Measurements from ENCODE around the gene LHFPL3.
"Not testable (repeated sequence)": the region's sequence is repeated elsewhere in the genome, so short reads cannot be mapped to it uniquely, and the experiment has no call there.

The LHFPL3 gene

DNA sequence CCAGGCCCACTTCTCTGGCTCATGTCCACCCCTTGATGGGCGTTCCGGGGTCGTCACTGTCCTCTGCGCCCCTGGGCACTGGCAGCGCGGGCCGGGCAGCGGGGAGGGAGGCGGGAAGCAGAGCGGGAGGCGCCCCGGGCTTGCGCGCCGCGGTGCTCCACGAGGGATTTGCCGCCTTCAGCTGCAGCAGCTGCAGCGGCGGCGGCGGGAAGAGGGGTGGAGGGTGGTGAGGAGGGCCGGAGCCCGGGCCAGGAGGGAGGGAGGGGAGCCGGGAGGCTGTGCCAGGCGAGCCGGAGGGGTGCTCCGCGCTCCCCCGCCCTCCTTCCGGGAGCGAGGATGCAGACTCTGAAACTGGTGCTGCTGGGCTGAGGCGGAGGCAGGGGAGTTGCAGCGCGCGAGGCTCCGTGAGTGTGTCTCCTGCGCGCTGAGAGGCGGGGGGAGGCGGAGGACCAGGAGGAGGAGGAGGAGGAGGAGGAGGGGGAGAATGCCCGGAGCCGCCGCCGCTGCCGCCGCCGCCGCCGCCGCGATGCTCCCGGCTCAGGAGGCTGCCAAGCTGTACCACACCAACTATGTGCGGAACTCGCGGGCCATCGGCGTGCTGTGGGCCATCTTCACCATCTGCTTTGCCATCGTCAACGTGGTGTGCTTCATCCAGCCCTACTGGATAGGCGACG is at the start of gene LHFPL3:
LHFPL3 (plus strand) TSS at position 308 of the 674 bp plus-strand sequence.
- no peak for FAIRE-seq

DNA sequence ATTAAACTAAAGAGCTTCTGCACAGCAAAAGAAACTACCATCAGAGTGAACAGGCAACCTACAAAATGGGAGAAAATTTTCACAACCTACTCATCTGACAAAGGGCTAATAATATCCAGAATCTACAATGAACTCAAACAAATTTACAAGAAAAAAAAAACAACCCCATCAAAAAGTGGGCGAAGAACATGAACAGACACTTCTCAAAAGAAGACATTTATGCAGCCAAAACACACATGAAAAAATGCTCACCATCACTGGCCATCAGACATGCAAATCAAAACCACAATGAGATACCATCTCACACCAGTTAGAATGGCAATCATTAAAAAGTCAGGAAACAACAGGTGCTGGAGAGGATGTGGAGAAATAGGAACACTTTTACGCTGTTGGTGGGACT is 46.7 kb upstream of the LHFPL3 start:
- FAIRE-seq: not testable (repeated sequence)

DNA sequence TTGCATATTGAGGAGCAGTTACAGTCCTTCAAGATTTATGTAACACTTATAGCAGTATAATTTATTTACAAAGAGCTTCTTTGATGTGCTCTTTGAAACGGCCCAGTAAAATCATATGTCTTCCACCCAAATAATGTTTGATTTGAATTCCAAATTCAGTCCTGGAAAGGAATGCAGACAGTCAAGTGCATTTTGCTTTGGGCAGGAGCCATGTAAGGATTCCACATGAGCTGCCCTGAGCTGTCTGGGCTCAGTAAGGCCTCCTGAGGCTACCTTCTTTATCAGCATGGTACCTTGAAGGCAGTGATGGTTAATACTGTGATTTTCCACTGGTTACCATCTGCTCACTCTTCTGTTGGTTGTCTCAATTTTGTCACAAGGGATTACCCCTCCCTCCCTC is 41.6 kb upstream of the LHFPL3 start:
- FAIRE-seq: no peak

DNA sequence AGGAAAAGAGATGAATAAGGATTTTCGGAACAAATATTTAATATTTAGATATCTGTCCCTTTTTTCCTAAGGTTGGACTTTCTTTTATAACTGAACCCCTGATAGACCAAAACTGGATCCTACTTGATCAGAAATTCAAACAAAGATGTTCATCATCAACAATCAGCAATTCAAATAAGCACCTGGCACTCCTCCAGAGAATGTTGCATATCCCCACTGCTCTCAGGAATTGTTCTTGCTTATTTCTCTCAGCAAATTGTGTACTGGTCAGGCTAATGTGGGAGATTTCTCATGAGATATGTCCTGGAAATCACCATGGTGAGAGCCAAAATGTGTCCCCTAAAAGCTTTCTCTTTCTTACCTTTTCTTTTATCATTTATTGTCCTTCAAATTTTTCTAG is 40.3 kb upstream of the LHFPL3 start:
- no peak for FAIRE-seq

DNA sequence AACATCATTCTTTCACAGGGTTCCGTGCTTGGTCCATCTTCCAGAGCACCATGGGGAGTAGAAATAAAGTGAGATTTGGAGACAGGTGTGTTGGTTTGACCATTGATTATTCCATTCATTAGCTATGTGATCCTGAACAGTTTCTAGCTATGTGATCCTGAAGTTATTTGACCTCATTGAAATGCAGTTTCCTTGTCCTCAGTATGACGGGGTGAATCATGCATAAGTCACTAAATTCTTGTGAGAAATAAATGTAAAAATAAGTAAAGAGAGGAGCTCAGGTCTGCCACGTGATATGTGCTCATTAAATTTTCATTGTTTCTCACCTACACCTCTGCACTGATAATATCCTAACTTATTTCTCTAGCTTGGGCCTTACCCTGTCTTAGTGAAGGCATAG is 34.1 kb upstream of the LHFPL3 start:
- FAIRE-seq: no peak

DNA sequence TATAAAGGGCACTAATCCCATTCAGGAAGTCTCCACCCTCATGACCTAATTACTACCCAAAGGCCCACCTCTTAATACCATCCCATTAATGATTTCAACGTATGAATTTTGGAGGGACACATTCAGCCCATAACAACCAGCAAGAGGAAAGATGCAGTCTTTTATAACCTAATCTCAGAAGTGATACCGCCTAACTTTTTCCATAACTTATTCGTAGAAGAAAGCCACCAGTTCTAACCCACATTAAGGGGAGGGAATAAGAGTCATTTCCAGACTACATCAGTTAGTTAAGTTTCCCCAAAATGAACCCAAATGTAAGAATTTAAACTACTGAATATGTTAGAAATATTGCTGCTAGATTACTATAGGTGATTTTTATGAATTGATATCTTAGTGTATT is 32.1 kb upstream of the LHFPL3 start:
- FAIRE-seq: no peak

DNA sequence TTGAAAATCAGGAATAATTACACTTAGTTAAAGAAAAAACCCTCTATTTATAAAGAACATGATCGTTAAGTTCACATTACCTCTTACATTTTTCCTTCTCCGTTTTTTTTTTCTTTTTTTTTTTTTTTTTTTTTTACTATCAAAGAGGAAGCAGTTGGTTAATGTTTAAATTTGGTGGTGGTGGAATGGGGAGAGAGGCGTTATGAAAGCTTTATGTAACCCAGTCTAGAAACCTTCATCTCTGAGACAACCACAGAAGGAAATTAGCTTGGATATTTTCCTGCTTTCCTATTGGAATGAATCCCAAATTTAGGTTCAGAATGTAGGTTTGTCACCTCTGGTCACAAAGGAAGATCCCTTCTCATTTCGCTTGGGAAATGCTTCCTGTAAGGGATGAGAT is 31.5 kb upstream of the LHFPL3 start:
- no peak for FAIRE-seq

DNA sequence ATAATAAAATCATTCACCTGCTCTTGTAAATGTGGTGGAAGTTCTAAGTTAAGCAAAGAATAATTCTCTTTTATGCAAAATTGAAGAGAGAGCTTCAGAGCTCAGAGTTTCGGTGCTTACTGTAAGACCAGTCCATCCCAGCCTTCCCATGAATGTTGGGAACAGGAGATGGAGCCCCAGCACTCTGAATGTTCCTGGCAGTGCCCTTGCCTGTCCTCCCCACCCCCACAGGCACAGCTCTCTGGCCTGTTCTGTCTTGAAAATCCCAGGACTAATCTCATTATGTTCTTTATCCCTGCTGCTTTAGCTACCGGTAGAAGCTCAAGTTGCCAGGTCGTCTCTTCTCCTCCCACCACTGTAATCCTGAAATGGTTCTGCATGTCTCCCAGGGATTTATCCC is 29.1 kb upstream of the LHFPL3 start:
- no peak for FAIRE-seq

DNA sequence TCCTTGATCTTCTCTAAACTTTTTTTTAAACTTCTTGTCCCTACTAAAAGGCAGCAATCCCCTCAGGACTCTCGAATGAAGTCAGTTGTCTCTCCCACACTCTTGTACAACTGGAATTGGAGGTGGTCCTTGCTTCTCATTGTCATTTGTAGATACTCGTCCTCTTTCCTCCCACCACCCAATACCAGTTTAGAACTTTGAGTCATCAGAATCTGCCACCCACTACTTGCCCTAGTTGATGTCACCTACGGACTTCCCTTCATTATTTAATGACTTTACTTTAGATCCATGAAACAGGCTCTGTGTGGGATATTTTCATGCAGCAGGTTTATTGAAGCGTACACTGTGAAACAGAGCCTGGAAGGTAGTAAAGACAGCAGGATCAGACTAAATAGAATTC is 28.6 kb upstream of the LHFPL3 start:
- no peak for FAIRE-seq

DNA sequence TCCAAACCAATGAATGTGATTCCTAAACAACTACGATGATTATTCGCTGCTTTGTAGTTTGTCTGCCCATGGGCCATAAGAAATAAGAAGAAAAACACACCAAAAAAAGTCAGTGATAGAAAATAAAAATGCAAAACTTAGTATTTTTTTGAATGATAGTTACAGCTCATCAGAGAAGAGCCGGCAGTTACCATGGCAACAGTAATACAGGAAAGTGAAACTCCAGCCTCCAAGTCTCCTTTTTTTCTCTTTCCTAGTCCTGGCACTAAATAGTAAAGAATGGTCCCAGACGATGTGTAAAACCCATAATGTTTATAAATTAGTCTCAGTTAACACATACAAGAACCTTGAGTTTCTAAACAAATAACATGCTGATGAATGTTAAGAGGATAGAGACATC is 21.6 kb upstream of the LHFPL3 start:
- no peak for FAIRE-seq

DNA sequence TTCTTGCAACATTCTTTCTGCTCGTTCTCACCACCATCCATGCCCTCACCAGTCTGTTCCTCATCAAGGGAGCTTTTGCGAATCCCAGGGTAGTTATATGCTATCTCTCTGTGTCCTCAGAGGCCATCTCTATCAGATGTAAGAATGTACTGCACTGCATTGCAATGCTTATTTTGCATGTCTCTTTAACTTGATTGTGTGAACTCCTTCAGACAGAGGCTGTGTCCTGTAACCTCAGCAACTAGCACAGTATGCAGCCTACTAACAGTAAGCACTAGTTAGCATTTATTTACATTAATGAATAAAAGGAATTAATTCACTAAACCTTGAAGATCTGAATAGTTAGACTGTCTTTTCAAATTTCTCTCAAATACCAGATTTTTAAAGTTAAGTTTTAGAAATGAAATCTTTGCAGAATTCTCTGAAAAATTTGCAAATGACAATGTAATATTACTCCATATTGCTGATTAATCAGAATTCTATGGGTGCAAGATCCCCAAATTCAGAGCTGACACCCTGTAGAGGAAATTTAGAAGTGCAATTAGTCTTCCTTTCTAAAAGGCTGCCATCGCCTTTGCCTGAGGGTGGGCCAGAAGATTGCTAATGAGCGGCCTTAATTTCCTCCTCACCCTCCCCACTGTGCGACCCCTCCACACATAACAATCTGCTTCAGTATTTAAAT is 10.3 kb upstream of the LHFPL3 start:
- FAIRE-seq: no peak

DNA sequence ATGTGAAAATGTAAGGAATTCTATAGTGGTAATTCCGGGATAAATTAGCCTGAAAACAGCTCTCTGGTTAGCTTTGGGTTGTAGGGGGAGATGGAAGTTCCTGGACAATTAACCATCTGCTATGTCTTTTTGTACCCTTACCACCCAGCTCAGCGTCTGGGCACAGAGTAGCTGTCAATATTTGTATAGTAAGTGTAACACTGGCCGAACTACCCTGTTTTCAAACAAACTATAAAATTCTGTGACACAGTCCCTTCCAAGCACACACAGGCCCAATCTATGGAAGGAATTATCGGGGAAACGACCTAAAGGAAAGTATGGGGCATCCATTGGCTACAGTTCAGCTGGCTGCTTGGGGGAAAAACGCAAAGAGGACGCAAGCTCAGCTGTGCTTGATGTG is 869 bp upstream of the LHFPL3 start:
- FAIRE-seq: no peak

DNA sequence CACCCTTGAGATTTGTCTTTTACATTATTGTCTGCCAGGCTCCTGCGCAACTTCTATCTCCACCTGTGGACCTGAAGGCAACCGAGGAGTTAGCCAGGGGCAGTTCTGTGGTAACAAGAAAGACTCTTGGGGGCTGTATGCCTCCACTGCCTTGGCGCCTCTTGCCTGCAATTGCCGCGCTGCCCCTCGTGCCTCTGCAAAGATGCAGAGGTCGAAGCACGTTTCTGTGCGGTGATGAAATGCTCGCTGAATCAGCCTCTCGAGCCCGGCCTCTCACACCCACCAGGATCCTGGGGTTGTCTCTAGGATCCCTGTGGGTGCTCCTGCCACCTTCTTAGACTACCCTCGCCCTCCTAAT is 486 bp upstream of the LHFPL3 start:
- FAIRE-seq: no peak

DNA sequence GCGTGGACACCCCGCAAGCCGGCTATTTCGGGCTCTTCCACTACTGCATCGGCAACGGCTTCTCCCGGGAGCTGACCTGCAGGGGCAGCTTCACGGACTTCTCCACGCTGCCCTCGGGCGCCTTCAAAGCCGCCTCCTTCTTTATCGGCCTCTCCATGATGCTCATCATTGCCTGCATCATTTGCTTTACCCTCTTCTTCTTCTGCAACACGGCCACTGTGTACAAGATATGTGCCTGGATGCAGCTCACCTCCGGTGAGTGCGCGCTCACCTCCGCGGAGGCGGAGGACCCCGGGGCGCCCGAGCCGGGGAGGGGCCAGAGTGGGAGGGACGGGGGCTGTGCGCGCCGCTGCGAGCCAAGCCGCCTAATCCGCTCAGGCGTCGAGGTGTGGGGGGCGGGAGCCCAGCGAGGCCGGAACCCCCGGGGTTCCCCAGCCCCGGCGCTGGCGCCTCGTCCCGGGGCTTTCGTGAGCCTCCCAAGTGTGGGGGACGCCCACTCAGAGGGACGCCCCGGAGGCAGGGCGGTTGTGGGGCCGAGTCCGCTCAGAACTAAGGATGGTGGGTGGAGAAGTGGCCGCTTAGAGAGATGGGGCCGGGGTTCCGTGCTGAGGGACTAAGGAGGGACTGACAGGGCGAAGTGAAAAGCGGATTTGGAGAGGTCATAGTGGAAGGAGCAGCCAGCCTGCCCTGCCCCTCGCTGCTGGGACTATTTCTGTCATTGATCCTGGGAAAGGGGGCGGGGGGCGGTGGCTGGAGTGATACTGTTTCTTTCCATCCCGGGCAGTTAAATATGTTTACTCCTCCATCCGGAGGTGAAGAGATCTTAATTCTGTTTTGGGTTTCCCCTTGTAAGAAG is 795 bp downstream of the LHFPL3 start:
- no peak for FAIRE-seq

DNA sequence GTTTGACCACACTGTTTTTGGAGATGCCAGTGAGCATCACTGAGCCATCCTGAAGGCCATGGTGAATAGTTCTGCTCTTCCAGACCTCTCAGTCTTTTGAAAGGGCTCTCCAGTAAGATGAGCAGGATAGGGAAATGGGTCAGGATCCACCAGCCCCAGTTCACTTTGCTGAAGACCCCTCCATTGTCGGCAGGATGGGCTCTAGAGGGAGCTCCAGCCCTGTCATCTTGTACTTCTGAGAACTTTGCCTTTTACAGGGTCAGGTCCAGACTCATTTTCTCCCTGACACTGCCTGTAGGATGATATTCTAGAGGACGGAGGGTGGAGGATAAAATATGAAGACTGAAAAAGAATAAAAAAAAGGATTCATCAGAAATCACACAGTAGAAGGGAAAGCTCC is 13.1 kb downstream of the LHFPL3 start:
- no peak for FAIRE-seq

DNA sequence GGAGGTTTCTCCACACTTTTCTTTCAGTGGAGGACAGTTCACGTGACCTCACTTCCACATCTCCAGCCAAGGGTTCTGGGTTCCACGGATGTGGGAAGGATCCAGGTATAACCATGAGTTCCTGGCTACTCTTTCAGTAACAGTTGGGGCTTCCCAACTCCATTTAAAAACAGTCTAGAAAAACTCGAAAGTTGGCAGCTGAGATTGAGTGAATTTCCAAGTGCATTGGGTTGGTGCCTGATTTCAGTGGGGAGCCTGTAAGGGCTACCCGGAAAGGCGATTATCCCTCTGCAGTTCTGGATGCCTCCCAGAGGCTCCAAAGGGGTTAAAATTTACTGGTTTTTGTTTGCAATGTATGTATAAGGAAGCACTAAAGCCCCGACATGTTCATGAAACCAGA is 24.3 kb downstream of the LHFPL3 start:
- FAIRE-seq: no peak

DNA sequence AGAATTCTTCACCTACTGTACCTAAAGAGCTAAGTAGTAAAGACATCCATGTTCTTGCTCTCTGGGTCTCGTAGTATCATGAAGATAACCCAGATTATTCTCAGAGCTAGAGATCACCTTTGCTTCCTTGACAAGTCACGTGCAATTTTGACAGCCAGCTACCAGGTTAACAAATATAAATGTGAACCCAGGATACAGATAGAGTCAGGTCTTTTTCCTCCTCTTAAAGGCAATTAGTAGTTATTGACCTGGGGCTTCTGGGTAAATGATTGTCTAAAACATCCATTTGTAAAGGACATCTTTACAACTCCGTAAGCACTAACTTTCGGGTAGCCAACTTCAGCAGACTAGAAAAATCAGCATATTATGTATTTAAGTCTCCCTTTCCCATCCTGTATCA is 28.8 kb downstream of the LHFPL3 start:
- FAIRE-seq: no peak

DNA sequence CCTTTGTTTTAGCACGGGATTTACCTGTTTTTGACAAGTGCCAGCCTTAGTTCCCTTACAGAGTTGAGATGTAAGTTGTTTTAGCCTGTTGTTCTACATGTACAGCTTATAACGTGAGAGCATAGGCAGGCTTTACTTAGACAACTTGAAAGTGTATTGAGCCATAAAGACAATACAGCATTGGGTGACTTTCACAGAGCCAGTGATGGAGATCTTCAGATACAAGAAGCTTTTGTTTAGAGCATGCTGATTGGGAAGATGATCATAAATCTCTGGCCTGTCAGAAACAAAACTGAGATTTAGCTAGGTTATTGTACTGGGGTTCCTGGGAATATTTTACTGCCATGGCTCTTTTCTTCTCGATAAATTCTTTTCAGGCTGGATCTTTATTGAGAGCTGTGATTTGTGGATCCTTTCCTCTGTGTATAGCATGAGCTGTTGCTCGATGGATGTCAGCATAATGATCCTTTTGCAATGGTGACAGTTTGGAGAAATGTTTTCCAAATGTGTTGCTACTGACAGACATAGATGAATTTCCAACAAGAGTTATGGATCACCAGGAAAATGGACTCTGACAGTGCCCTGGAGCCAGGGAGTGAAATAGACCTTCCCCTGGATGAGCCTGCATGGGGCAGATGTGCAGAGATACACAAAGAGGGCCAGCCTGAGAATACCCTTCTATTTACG is 30.2 kb downstream of the LHFPL3 start:
- no peak for FAIRE-seq

DNA sequence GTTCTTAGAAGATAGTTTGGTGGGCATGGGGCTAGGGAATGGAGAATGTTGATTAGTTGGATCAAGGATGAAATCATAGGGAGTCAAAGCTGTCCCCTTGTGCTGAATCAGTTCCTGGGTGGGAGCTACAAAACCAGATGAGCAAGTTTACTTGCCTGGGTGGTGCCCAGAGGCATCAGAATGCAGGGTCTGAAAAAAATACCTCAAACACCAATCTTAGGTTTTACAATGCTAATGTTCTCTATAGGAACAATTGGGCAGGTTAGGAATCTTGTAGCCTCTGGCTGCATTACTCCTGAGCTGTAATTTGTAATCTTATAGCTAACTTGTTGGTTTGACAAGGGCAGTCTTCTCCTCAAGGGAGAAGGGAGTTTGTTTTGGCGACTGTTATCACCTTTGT is 34.4 kb downstream of the LHFPL3 start:
- no peak for FAIRE-seq

DNA sequence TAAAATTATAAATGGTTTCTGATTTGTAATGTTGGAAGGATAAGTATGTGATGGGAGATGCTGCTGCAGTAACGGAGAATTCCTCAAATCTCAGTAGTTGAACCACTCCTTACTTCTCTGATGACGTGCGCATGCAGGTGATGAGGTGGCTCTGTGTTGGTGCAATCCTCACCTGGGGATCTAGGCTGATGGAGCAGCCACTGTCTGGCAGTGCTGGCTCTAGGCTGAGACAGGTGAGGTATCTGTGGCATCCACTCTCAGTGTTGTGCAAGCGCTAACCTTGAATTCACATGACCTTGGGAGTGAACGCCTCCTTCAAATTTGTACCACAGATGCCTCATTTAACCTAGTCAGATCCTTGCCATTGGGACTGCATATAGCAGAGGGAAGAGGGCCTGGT is 35.0 kb downstream of the LHFPL3 start:
- FAIRE-seq: no peak

DNA sequence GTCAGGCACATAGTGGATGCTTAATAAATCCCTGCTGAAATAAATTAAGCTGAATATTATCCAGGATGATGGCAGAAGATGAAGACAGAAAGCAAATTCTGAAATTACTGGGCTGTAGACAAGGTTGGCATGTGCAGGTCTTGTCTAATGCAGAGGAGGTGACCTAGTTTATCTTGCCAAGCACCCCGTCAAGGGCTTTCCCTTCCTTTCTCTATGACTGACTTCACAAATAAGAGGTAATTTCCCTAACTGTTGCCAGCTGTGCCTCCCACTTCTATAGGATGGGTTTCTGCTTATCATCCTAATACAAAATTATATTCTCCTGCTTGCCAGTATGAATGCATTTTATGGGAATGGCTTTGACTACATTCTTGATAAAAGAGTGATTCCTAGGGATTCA is 38.0 kb downstream of the LHFPL3 start:
- no peak for FAIRE-seq

DNA sequence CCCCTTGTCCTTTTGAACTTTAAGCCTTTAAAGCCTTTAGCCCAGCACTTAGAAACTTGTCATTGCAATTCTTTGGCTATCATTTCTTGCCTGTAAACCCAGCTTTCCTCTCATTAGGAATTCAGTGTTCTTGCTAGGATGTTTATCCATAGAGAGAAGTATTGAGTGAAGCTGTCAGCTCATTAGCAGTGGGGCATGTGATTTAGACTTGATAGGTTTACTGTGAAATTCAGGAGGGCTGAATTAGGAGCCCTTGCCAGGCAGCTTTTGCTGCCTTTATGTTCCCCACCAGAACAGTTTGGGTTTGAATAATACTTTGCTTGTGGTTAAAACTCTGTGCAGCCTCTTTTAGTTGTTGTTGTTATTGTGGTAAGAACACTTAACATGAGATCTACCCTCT is 39.5 kb downstream of the LHFPL3 start:
- FAIRE-seq: no peak

DNA sequence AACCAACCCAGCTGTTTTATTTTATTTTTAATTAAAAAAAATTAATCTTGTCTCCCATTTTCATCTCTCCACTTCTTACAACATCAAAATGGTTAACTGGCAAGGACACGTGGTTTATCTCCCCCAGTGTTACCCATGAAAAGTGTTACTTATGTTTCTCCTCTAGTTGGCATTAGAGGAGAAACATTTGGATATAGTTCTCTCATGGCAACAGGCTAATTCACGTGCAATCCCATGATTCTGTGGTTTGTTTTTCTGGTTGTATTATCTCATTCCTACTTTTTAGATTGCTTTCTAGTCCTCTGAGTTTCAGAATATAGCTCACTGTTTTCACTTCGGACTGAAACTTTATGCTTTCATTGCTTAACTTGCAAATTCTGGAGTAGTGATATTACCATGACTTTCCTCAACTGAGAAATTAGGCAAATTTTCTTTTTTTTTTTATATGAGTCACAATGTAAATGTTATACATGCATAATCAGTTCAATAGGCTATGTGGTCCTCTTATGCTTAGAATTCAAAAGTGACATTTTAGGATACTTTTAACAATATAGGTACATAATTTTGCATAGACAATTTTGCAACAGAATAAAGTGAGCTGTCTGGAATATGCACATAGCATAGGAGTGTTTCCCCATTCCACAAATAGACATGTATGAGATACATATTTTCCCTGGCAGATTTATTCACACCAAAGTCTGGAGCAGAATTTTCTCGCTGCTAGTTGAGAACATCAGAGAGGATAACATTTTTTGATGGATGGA is 43.0 kb downstream of the LHFPL3 start:
- FAIRE-seq: no peak

Data from G401.6 (cell line).